Ishikawa (cell line): ENCODE data around the gene ARHGAP42.

Source experiments
- CEBPB ChIP-seq: IDR thresholded peaks from 2 replicates; pipeline ENCODE4 v1.6.1; 2012
- EP300 ChIP-seq: IDR thresholded peaks from 2 replicates; pipeline ENCODE4 v1.6.1; 2012; ENCODE audit warnings: borderline replicate concordance
- RAD21 ChIP-seq: IDR thresholded peaks from 2 replicates; pipeline ENCODE4 v1.6.1; 2012; ENCODE audit warnings: low read depth
- TAF1 ChIP-seq: IDR thresholded peaks from 2 replicates; pipeline ENCODE4 v1.6.1; 2012; ENCODE audit warnings: low read depth, mild to moderate bottlenecking
- YY1 ChIP-seq: IDR thresholded peaks from 2 replicates; pipeline ENCODE4 v1.6.1; 2012; ENCODE audit warnings: low read depth
- ZBTB7A ChIP-seq: IDR thresholded peaks from 2 replicates; pipeline ENCODE4 v1.6.1; 2012; ENCODE audit warnings: low read depth
- TF ChIP-seq, protein P1 (sequence below): IDR thresholded peaks from 2 replicates; pipeline ENCODE4 v1.6.1; 2012
- TF ChIP-seq, protein P2 (sequence below): IDR thresholded peaks from 2 replicates; pipeline ENCODE4 v1.6.1; 2012
- TF ChIP-seq, protein P3 (sequence below): IDR thresholded peaks from 2 replicates; pipeline ENCODE4 v1.6.1; 2012; ENCODE audit warnings: low read depth, mild to moderate bottlenecking

DNA sequence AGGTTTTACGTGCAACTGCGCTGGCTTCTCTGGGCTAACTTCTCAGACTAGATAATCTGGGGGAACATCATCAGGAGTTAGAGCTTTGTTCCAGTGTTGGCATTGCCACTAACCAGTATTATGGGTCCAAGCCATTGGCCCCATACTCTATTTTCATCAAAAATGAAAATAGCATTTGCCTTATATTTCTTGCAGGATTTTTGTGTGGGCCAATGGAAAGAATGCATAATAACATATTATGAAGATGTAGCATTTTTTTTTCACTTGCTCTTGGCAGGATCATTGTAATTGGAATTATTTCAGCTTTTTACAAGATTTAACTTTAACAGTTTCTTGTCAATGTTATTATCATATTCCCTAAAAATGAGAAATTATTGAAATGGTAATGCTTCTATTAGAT is 16.1 kb downstream of the ARHGAP42 start:
- TF ChIP-seq YY1 (no peak), TAF1 (no peak), EP300 (no peak), ZBTB7A (no peak), RAD21 (no peak), CEBPB (no peak)
- TF ChIP-seq, protein P1, sequence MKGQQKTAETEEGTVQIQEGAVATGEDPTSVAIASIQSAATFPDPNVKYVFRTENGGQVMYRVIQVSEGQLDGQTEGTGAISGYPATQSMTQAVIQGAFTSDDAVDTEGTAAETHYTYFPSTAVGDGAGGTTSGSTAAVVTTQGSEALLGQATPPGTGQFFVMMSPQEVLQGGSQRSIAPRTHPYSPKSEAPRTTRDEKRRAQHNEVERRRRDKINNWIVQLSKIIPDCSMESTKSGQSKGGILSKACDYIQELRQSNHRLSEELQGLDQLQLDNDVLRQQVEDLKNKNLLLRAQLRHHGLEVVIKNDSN = no peak
- TF ChIP-seq, protein P2, sequence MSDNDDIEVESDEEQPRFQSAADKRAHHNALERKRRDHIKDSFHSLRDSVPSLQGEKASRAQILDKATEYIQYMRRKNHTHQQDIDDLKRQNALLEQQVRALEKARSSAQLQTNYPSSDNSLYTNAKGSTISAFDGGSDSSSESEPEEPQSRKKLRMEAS = no peak
- TF ChIP-seq, protein P3, sequence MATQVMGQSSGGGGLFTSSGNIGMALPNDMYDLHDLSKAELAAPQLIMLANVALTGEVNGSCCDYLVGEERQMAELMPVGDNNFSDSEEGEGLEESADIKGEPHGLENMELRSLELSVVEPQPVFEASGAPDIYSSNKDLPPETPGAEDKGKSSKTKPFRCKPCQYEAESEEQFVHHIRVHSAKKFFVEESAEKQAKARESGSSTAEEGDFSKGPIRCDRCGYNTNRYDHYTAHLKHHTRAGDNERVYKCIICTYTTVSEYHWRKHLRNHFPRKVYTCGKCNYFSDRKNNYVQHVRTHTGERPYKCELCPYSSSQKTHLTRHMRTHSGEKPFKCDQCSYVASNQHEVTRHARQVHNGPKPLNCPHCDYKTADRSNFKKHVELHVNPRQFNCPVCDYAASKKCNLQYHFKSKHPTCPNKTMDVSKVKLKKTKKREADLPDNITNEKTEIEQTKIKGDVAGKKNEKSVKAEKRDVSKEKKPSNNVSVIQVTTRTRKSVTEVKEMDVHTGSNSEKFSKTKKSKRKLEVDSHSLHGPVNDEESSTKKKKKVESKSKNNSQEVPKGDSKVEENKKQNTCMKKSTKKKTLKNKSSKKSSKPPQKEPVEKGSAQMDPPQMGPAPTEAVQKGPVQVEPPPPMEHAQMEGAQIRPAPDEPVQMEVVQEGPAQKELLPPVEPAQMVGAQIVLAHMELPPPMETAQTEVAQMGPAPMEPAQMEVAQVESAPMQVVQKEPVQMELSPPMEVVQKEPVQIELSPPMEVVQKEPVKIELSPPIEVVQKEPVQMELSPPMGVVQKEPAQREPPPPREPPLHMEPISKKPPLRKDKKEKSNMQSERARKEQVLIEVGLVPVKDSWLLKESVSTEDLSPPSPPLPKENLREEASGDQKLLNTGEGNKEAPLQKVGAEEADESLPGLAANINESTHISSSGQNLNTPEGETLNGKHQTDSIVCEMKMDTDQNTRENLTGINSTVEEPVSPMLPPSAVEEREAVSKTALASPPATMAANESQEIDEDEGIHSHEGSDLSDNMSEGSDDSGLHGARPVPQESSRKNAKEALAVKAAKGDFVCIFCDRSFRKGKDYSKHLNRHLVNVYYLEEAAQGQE = no peak
